ENCODE measurements around the gene EVX2. TPM values are rescaled to one million over a fixed set of nuclear protein-coding genes. Genes with fewer than 3 reads are reported as not detected.

The EVX2 gene
- total and polyA plus RNA-seq, 2 of the 13 experiments (the other 11 are each of a cell fraction or from before 2014, with no cell fraction given), result not detected

DNA sequence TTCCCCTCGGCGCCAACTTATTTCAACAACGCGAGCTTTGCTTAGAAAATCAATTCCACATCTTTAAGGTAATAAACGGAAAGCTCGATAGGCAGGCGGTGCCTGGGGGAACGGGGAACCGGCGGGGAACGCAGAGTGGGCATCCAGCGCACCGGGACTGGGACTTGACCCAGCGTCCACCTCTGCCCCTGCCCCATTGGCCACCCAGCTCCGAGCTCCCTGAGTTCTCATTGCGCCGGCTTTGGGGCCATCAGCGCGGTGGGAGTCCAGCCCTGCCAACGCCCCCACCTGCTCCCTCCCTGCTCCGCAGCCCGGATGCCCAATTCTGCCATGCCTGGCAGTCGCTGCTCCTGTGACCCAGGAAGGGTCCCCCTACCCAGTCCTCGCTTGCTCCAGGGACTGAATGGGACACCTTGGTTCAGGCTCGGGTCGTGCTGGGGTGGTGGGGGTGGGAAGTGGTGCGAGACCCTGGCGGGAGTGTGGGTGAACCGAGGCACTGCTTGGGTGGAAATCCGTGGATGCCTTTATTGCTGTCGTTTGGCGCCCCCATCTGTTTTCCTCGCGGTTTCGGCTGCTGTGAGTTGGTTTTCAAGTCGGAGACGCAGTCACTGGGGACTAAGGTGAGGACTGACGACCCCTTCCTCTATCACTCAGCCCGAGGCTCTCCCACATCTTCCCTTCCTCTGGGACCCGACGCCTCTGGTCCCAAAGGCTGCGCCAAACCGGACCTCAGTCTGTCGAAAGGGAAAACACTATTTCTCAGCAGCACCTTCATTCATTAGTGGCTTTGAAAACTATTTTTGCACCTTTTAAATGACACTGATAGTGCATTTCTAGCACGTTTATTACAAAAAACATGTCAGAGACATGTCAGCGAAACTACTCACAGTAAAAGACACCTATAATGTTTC, 2.4 kb upstream of the EVX2 start (continued):
- TF ChIP-seq, protein P1, sequence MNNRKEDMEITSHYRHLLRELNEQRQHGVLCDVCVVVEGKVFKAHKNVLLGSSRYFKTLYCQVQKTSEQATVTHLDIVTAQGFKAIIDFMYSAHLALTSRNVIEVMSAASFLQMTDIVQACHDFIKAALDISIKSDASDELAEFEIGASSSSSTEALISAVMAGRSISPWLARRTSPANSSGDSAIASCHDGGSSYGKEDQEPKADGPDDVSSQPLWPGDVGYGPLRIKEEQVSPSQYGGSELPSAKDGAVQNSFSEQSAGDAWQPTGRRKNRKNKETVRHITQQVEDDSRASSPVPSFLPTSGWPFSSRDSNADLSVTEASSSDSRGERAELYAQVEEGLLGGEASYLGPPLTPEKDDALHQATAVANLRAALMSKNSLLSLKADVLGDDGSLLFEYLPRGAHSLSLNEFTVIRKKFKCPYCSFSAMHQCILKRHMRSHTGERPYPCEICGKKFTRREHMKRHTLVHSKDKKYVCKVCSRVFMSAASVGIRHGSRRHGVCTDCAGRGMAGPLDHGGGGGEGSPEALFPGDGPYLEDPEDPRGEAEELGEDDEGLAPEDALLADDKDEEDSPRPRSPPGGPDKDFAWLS (CRISPR knock-in tag; IDR thresholded peaks at IDR 0.05; ENCODE audit: borderline replicate concordance), result no peak
- TF ChIP-seq NR2F6 (IDR thresholded peaks at IDR 0.05) (no peak), NR2F6 (CRISPR knock-in tag; IDR thresholded peaks at IDR 0.05) (no peak), ZNF564 (CRISPR knock-in tag; IDR thresholded peaks at IDR 0.05) (no peak), ZNF614 (CRISPR knock-in tag; IDR thresholded peaks at IDR 0.05; ENCODE audit: borderline replicate concordance) (no peak), THAP11 (CRISPR knock-in tag; IDR thresholded peaks at IDR 0.05) (no peak), CAMTA2 (CRISPR knock-in tag; IDR thresholded peaks at IDR 0.05; ENCODE audit: borderline replicate concordance) (no peak), ZFP41 (CRISPR knock-in tag; IDR thresholded peaks at IDR 0.05; ENCODE audit: borderline replicate concordance) (no peak), TOE1 (CRISPR knock-in tag; IDR thresholded peaks at IDR 0.05) (no peak), ZBTB7B (CRISPR knock-in tag; IDR thresholded peaks at IDR 0.05) (no peak), ZNF883 (CRISPR knock-in tag; IDR thresholded peaks at IDR 0.05; ENCODE audit: not compliant biosample characterization) (no peak)
- TF ChIP-seq, protein P2, sequence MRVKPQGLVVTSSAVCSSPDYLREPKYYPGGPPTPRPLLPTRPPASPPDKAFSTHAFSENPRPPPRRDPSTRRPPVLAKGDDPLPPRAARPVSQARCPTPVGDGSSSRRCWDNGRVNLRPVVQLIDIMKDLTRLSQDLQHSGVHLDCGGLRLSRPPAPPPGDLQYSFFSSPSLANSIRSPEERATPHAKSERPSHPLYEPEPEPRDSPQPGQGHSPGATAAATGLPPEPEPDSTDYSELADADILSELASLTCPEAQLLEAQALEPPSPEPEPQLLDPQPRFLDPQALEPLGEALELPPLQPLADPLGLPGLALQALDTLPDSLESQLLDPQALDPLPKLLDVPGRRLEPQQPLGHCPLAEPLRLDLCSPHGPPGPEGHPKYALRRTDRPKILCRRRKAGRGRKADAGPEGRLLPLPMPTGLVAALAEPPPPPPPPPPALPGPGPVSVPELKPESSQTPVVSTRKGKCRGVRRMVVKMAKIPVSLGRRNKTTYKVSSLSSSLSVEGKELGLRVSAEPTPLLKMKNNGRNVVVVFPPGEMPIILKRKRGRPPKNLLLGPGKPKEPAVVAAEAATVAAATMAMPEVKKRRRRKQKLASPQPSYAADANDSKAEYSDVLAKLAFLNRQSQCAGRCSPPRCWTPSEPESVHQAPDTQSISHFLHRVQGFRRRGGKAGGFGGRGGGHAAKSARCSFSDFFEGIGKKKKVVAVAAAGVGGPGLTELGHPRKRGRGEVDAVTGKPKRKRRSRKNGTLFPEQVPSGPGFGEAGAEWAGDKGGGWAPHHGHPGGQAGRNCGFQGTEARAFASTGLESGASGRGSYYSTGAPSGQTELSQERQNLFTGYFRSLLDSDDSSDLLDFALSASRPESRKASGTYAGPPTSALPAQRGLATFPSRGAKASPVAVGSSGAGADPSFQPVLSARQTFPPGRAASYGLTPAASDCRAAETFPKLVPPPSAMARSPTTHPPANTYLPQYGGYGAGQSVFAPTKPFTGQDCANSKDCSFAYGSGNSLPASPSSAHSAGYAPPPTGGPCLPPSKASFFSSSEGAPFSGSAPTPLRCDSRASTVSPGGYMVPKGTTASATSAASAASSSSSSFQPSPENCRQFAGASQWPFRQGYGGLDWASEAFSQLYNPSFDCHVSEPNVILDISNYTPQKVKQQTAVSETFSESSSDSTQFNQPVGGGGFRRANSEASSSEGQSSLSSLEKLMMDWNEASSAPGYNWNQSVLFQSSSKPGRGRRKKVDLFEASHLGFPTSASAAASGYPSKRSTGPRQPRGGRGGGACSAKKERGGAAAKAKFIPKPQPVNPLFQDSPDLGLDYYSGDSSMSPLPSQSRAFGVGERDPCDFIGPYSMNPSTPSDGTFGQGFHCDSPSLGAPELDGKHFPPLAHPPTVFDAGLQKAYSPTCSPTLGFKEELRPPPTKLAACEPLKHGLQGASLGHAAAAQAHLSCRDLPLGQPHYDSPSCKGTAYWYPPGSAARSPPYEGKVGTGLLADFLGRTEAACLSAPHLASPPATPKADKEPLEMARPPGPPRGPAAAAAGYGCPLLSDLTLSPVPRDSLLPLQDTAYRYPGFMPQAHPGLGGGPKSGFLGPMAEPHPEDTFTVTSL (CRISPR knock-in tag; IDR thresholded peaks at IDR 0.05; ENCODE audit: borderline replicate concordance), result no peak
- TF ChIP-seq, protein P3, sequence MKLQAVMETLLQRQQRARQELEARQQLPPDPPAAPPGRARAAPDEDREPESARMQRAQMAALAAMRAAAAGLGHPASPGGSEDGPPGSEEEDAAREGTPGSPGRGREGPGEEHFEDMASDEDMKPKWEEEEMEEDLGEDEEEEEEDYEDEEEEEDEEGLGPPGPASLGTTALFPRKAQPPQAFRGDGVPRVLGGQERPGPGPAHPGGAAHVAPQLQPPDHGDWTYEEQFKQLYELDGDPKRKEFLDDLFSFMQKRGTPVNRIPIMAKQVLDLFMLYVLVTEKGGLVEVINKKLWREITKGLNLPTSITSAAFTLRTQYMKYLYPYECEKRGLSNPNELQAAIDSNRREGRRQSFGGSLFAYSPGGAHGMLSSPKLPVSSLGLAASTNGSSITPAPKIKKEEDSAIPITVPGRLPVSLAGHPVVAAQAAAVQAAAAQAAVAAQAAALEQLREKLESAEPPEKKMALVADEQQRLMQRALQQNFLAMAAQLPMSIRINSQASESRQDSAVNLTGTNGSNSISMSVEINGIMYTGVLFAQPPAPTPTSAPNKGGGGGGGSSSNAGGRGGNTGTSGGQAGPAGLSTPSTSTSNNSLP (IDR thresholded peaks at IDR 0.05; ENCODE audit: low read depth, low read length), result no peak
- TF ChIP-seq, protein P4, sequence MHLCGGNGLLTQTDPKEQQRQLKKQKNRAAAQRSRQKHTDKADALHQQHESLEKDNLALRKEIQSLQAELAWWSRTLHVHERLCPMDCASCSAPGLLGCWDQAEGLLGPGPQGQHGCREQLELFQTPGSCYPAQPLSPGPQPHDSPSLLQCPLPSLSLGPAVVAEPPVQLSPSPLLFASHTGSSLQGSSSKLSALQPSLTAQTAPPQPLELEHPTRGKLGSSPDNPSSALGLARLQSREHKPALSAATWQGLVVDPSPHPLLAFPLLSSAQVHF (CRISPR knock-in tag; IDR thresholded peaks at IDR 0.05), result 0 out of 2 replicates have a peak, but pooled peaks have one; percentile 47
- TF ChIP-seq, protein P5, sequence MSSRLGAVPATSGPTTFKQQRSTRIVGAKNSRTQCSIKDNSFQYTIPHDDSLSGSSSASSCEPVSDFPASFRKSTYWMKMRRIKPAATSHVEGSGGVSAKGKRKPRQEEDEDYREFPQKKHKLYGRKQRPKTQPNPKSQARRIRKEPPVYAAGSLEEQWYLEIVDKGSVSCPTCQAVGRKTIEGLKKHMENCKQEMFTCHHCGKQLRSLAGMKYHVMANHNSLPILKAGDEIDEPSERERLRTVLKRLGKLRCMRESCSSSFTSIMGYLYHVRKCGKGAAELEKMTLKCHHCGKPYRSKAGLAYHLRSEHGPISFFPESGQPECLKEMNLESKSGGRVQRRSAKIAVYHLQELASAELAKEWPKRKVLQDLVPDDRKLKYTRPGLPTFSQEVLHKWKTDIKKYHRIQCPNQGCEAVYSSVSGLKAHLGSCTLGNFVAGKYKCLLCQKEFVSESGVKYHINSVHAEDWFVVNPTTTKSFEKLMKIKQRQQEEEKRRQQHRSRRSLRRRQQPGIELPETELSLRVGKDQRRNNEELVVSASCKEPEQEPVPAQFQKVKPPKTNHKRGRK (CRISPR knock-in tag; IDR thresholded peaks at IDR 0.05), result no peak

Data from HepG2 (cell line).